Transverse colon (tissue), 4 donors: ENCODE measurements around the gene NEK9. TPM values are rescaled to one million over a fixed set of nuclear protein-coding genes. Genes with fewer than 3 reads are reported as not detected.

Experiments used
- DNase-seq: peaks from one replicate; pipeline ENCODE4 v3.0.0-alpha.2; 2019
- H3K27ac ChIP-seq, 4 donors: fragments of 200-600 bp; sonication (generic); 2 replicates each; pipeline ENCODE4 v1.5.1; 2016 to 2018; ENCODE audit warnings: inconsistent platforms in 4 of 4
- H3K27me3 ChIP-seq: fragments of 200-600 bp; sonication (generic); 2 replicates; pipeline ENCODE4 v1.5.1; 2017; ENCODE audit warnings: inconsistent platforms
- H3K36me3 ChIP-seq, 4 donors: fragments of 200-600 bp; sonication (generic); 2 replicates each; pipeline ENCODE4 v1.5.1; 2017 to 2019; ENCODE audit warnings: inconsistent platforms in 4 of 4
- H3K4me1 ChIP-seq, 4 donors: fragments of 200-600 bp; sonication (generic); 2 replicates each; pipeline ENCODE4 v1.5.1; 2017 to 2020; ENCODE audit warnings: inconsistent platforms in 4 of 4
- H3K4me3 ChIP-seq, 4 donors: fragments of 200-600 bp; sonication (generic); 1 replicate in 1 of 4; 2 replicates in 3 of 4; pipeline versions ENCODE4 v1.5.1 to v1.6.1; 2017 to 2019; ENCODE audit warnings: inconsistent platforms in 4 of 4
- H3K9me3 ChIP-seq, 2 donors: fragments of 200-600 bp; sonication (generic); 2 replicates each; pipeline ENCODE4 v1.5.1; 2017 to 2019; ENCODE audit warnings: inconsistent platforms in 2 of 2
- EP300 ChIP-seq: sonication (generic); formaldehyde crosslinking; IDR thresholded peaks from one replicate; pipeline ENCODE4 v1.6.1; 2017; ENCODE audit warnings: antibody characterized with exemption, low read depth
- POLR2A ChIP-seq: fragments of 450-650 bp; IDR thresholded peaks from one replicate; pipeline ENCODE4 v1.6.1; 2016; ENCODE audit warnings: antibody characterized with exemption, mild to moderate bottlenecking, moderate library complexity
- POLR2AphosphoS5 ChIP-seq, 3 donors: sonication (generic); formaldehyde crosslinking; IDR thresholded peaks; one replicate each; pipeline ENCODE4 v1.6.1; 2016; ENCODE audit warnings: antibody characterized with exemption in 3 of 3
- WGBS, 2 donors: methylation state at CpG; one replicate each; pipeline ENCODE4 v1.1.5; 2018; ENCODE audit warnings: low coverage in 1 of 2; 5-methylcytosine and 5-hydroxymethylcytosine counted together
- in situ Hi-C, 4 donors: fragments of 200-750 bp; cut with MboI; loops; one replicate each; pipeline versions ENCODE4 v1.15.0 to v1.15.1; 2017; ENCODE audit warnings: low sequenced_read_pairs in 3 of 4, low pct_ligation_motif_present in 1 of 4, low pct_unique_long_range_greater_than_20kb in 1 of 4
- intact Hi-C: fragments of 100-400 bp; cut with DNase I; formaldehyde crosslinking; loops from one replicate; pipeline ENCODE4 v1.15.1; 2023; ENCODE audit warnings: low total_unique reads
- total RNA-seq, 4 donors: library from RNA; depleted of rRNA; stranded (reverse); fragments of >200 nt; gene quantifications; one replicate each; pipeline ENCODE4 v1.1.0, GENCODE V29; 2016
- TF ChIP-seq, protein P1 (sequence below), 5 experiments: fragments of 200-600 bp in 3 of 5; fragments of 450-650 bp in 2 of 5; sonication (generic) in 3 of 5; IDR thresholded peaks; 1 replicate in 2 of 5; 2 replicates in 3 of 5; pipeline ENCODE4 v1.5.1; 2016 to 2017; ENCODE audit warnings: antibody characterized with exemption in 5 of 5, inconsistent platforms in 3 of 5, mild to moderate bottlenecking in 2 of 5, moderate library complexity in 1 of 5

Gene NEK9
- total RNA-seq, 4 donors from 2014 or later: 24.4 to 121 (median 53.4) TPM

DNA sequence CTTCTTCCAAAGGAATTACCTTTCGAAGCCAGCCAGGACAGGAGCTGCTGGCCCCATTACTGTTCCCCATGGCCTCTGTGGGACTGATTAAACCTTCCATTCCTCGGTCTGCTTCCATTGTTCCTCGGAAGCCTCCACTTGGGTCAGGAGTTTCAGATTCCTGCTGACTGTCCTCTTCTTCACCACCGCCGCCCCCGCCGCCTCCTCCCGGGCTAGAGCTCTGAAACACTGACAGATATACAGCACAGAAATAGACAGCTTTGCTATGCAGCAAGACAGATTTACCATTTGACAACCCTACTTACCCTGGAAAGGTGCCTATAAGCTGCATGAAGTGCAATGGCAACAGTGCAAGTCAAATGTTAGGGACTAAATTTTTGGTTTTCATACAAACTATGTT is 35.6 kb downstream of the NEK9 start:
- Histone ChIP-seq H3K4me3 (no peak overlapping the region), H3K27me3 (no peaks in the 10 kb centered on the region), H3K36me3 (peaks cover 0 to 56% (median 25%) of the 10 kb centered on the region in 4 donors), H3K27ac (no peak overlapping the region), H3K9me3 (no peaks in the 10 kb centered on the region), H3K4me1 (no peaks in the 10 kb centered on the region)
- WGBS, 2 donors: 94% methylated on average over 8 of the region's 8 CpGs; no CpG with 5 or more reads in 1 of the 2 donors
- in situ Hi-C loops (loop anchor here in 2 of 4 donors (10.0 to 25.0 kb wide), 2 partner anchors 154 to 156 kb away; no protein-coding TSS in a partner anchor), intact Hi-C loops (no loop called here)
- no peak for DNase-seq
- TF ChIP-seq, protein P1, sequence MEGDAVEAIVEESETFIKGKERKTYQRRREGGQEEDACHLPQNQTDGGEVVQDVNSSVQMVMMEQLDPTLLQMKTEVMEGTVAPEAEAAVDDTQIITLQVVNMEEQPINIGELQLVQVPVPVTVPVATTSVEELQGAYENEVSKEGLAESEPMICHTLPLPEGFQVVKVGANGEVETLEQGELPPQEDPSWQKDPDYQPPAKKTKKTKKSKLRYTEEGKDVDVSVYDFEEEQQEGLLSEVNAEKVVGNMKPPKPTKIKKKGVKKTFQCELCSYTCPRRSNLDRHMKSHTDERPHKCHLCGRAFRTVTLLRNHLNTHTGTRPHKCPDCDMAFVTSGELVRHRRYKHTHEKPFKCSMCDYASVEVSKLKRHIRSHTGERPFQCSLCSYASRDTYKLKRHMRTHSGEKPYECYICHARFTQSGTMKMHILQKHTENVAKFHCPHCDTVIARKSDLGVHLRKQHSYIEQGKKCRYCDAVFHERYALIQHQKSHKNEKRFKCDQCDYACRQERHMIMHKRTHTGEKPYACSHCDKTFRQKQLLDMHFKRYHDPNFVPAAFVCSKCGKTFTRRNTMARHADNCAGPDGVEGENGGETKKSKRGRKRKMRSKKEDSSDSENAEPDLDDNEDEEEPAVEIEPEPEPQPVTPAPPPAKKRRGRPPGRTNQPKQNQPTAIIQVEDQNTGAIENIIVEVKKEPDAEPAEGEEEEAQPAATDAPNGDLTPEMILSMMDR (IDR thresholded peaks at IDR 0.05): no peak
- TF ChIP-seq POLR2AphosphoS5 (IDR thresholded peaks at IDR 0.05): no peak
- no peak for TF ChIP-seq EP300
- TF ChIP-seq POLR2A: no peak

DNA sequence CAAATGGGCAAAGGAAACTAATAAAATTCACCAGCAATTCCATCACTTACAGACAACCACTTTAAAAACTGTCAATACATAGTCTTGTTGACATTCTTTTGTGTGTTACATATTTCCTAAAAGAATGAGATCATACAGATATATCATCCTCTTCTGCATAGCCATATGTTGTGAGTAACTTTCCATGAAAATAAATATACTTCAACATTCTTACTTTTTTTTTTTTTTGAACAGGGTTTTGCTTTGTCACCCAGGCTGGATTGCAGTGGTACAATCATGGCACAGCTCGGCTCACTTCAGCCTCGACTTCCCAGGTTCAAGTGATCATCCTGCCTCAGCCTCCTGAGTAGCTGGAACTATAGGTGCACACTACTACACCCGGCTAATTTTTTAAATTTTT is 36.5 kb downstream of the NEK9 start:
- Histone ChIP-seq H3K27ac (no peak overlapping the region), H3K36me3 (peaks cover 0 to 60% (median 21%) of the 10 kb centered on the region in 4 donors), H3K4me3 (no peak overlapping the region), H3K9me3 (no peaks in the 10 kb centered on the region), H3K27me3 (no peaks in the 10 kb centered on the region), H3K4me1 (no peaks in the 10 kb centered on the region)
- in situ Hi-C loops (loop anchor here in 2 of 4 donors (10.0 to 25.0 kb wide), 2 partner anchors 153 to 156 kb away; no protein-coding TSS in a partner anchor), intact Hi-C loops (no loop called here)
- TF ChIP-seq POLR2A (no peak), EP300 (no peak), POLR2AphosphoS5 (IDR thresholded peaks at IDR 0.05) (no peak)
- TF ChIP-seq, protein P1 (IDR thresholded peaks at IDR 0.05): no peak
- DNase-seq: no peak
- WGBS, 2 donors: 78% methylated on average over 3 of the region's 3 CpGs; no CpG with 5 or more reads in 1 of the 2 donors

DNA sequence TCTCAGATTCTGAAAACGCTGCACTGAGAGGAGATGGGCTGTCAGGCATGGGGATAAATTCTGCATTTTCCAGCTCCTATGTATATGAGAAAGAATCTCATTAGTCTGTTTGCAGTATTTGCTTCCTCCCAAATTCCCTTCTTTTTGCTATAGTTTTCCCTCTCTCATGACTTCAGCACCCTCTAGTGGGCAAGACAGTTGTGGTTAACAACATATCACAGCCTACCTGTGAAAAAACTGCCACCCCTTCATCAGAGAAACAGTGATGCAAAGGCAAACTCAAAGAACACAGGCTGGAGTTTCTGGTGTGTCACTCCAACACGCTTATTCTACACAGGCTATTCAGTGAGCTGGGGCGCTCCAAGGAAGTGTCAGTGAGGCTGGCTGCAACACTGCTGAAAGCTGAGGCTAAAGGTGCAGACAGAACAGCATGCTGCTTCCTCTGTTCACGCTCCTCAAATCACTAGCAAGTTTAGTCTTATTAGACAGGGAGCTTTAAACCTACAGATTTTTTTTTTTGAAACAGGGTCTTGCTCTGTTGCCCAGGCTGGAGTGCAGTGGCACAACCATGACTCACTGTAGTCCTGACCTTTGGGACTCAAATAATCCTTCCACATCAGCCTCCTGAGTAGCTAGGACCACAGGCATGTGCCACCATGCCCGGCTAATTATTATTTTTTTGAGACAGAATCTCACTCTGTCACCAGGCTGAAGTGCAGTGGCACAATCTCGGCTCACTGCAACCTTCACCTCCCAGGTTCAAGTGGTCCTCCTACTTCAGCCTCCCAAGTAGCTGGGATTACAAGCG is 38.1 kb downstream of the NEK9 start:
- in situ Hi-C loops (loop anchor here in 3 of 4 donors (10.0 to 25.0 kb wide), 3 partner anchors 134 to 151 kb away; partner anchors contain the start of gene PGF (in 1 of the 3)), intact Hi-C loops (loop anchor here (5.0 kb wide), 1 partner anchor 141 kb away; no protein-coding TSS in a partner anchor)
- no peaks in the 10 kb centered on the region for H3K27me3 ChIP-seq
- H3K9me3 ChIP-seq: no peaks in the 10 kb centered on the region
- 39 to 72% methylated on average over 3 to 7 of the region's 7 CpGs for WGBS, 2 donors
- peaks cover 0 to 49% (median 13%) of the 10 kb centered on the region in 4 donors for H3K36me3 ChIP-seq
- no peaks in the 10 kb centered on the region for H3K4me1 ChIP-seq
- H3K4me3 ChIP-seq: no peak overlapping the region
- H3K27ac ChIP-seq: no peak overlapping the region
- TF ChIP-seq POLR2AphosphoS5 (IDR thresholded peaks at IDR 0.05) (no peak), POLR2A (no peak)
- TF ChIP-seq, protein P1 (IDR thresholded peaks at IDR 0.05): peak; percentile 73 to 77 (median 74)
- peak; percentile 35 for DNase-seq

DNA sequence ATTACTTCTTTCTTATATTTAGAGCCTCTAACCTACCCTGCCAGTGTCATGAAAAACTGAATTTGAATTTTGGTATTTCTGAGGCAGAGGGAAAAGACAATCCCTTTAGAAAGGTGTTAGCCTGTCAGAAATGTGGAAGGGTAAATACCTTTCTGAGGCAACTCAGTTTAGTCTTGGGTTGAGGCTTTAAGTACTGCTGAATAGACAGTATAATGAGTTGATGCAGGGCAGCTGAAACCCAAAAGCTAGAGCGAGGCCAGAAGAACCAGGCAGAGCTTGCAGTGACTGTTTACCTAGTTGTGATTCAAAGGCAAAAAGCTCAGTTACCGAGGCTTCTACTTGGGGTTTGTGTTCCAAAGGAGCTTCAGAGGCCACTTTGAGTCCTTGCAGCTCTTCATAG is 38.7 kb downstream of the NEK9 start:
- peaks cover 0 to 48% (median 11%) of the 10 kb centered on the region in 4 donors for H3K36me3 ChIP-seq
- TF ChIP-seq POLR2AphosphoS5 (IDR thresholded peaks at IDR 0.05) (no peak), POLR2A (no peak), EP300 (no peak)
- TF ChIP-seq, protein P1 (IDR thresholded peaks at IDR 0.05): no peak
- no peak for DNase-seq
- in situ Hi-C loops (loop anchor here in 3 of 4 donors (10.0 to 25.0 kb wide), 3 partner anchors 133 to 151 kb away; partner anchors contain the start of gene PGF (in 1 of the 3)), intact Hi-C loops (loop anchor here (5.0 kb wide), 1 partner anchor 141 kb away; no protein-coding TSS in a partner anchor)
- no peaks in the 10 kb centered on the region for H3K4me1 ChIP-seq
- no peaks in the 10 kb centered on the region for H3K9me3 ChIP-seq
- 87 to 100% methylated on average over 1 to 2 of the region's 2 CpGs for WGBS, 2 donors
- H3K27ac ChIP-seq: no peak overlapping the region
- no peaks in the 10 kb centered on the region for H3K27me3 ChIP-seq
- no peak overlapping the region for H3K4me3 ChIP-seq
